Parathyroid adenoma (tissue), 2 donors: ENCODE data around the gene TENM4.

Experiments
- H2AFZ ChIP-seq: fragments of 300-600 bp; sonication (generic); one replicate; pipeline ENCODE4 v1.7.0; 2017; ENCODE audit warnings: antibody characterized with exemption, mild to moderate bottlenecking
- H3K27ac ChIP-seq: fragments of 300-600 bp; sonication (generic); one replicate; pipeline ENCODE4 v1.7.0; 2017
- H3K27me3 ChIP-seq: fragments of 300-600 bp; sonication (generic); one replicate; pipeline ENCODE4 v1.7.0; 2017; ENCODE audit warnings: low read length; ENCODE audit not compliant: control insufficient read depth, insufficient read depth
- H3K36me3 ChIP-seq: fragments of 300-600 bp; sonication (generic); one replicate; pipeline ENCODE4 v1.7.0; 2017; ENCODE audit warnings: low read length; ENCODE audit not compliant: control insufficient read depth, insufficient read depth
- H3K4me1 ChIP-seq: fragments of 300-600 bp; sonication (generic); one replicate; pipeline ENCODE4 v1.7.0; 2017; ENCODE audit warnings: control low read depth
- H3K4me2 ChIP-seq: fragments of 300-600 bp; sonication (generic); one replicate; pipeline ENCODE4 v1.7.0; 2017; ENCODE audit warnings: low read length
- H3K4me3 ChIP-seq: fragments of 300-600 bp; sonication (generic); one replicate; pipeline ENCODE4 v1.7.0; 2017; ENCODE audit warnings: low read depth, low read length
- H3K79me2 ChIP-seq: fragments of 300-600 bp; sonication (generic); one replicate; pipeline ENCODE4 v1.7.0; 2017; ENCODE audit warnings: control low read depth
- H3K9ac ChIP-seq: fragments of 300-600 bp; sonication (generic); one replicate; pipeline ENCODE4 v1.7.0; 2017; ENCODE audit warnings: mild to moderate bottlenecking
- H3K9me3 ChIP-seq: fragments of 300-600 bp; sonication (generic); one replicate; pipeline ENCODE4 v1.7.0; 2017; ENCODE audit warnings: low read length; ENCODE audit not compliant: control insufficient read depth
- CTCF ChIP-seq: fragments of 300-600 bp; sonication (generic); IDR thresholded peaks from one replicate; pipeline ENCODE4 v1.7.0; 2017; ENCODE audit warnings: antibody characterized with exemption, mild to moderate bottlenecking
- donor health status: primary hyperparathyroidism.

TENM4 gene

GRCh38 chr11:79157738-79158137 lies 283.1 kb downstream of the TENM4 start:
- Histone ChIP-seq H3K79me2 (no peaks in the 10 kb centered on the region), H3K9me3 (no peaks in the 10 kb centered on the region), H3K36me3 (no peaks in the 10 kb centered on the region), H2AFZ (no peak overlapping the region), H3K9ac (no peak overlapping the region), H3K27me3 (no peaks in the 10 kb centered on the region), H3K4me2 (no peak overlapping the region), H3K4me3 (no peak overlapping the region), H3K4me1 (no peaks in the 10 kb centered on the region), H3K27ac (no peak overlapping the region)
- TF ChIP-seq CTCF: no peak

- Histone ChIP-seq H3K79me2 (no peaks in the 10 kb centered on the region), H3K9me3 (no peaks in the 10 kb centered on the region), H3K4me3 (no peak overlapping the region), H3K9ac (no peak overlapping the region), H3K4me2 (no peak overlapping the region), H3K27me3 (no peaks in the 10 kb centered on the region), H3K36me3 (no peaks in the 10 kb centered on the region), H3K4me1 (no peaks in the 10 kb centered on the region), H3K27ac (no peak overlapping the region), H2AFZ (no peak overlapping the region)
- no peak for TF ChIP-seq CTCF
These were observed 284.8 kb downstream of the TENM4 start for GRCh38 chr11:79156031-79156430.

GRCh38 chr11:79155237-79155636 lies 285.6 kb downstream of the TENM4 start:
- H3K4me1 ChIP-seq: no peaks in the 10 kb centered on the region
- no peaks in the 10 kb centered on the region for H3K9me3 ChIP-seq
- no peak overlapping the region for H2AFZ ChIP-seq
- H3K27ac ChIP-seq: no peak overlapping the region
- H3K4me2 ChIP-seq: no peak overlapping the region
- H3K27me3 ChIP-seq: no peaks in the 10 kb centered on the region
- no peaks in the 10 kb centered on the region for H3K79me2 ChIP-seq
- H3K9ac ChIP-seq: no peak overlapping the region
- no peaks in the 10 kb centered on the region for H3K36me3 ChIP-seq
- TF ChIP-seq CTCF: no peak
- H3K4me3 ChIP-seq: no peak overlapping the region

- Histone ChIP-seq H3K9ac (no peak overlapping the region), H2AFZ (no peak overlapping the region), H3K4me1 (no peaks in the 10 kb centered on the region), H3K9me3 (no peaks in the 10 kb centered on the region), H3K4me2 (no peak overlapping the region), H3K27me3 (no peaks in the 10 kb centered on the region), H3K79me2 (no peaks in the 10 kb centered on the region), H3K4me3 (no peak overlapping the region), H3K27ac (no peak overlapping the region), H3K36me3 (no peaks in the 10 kb centered on the region)
- TF ChIP-seq CTCF: no peak
These were observed 288.3 kb downstream of the TENM4 start for GRCh38 chr11:79152511-79152910.

- Histone ChIP-seq H3K27ac (no peak overlapping the region), H2AFZ (no peak overlapping the region), H3K9ac (no peak overlapping the region), H3K79me2 (no peaks in the 10 kb centered on the region), H3K4me3 (no peak overlapping the region), H3K36me3 (no peaks in the 10 kb centered on the region), H3K27me3 (no peaks in the 10 kb centered on the region), H3K9me3 (no peaks in the 10 kb centered on the region), H3K4me1 (no peaks in the 10 kb centered on the region), H3K4me2 (no peak overlapping the region)
- TF ChIP-seq CTCF: no peak
These were observed 289.4 kb downstream of the TENM4 start for GRCh38 chr11:79151396-79151795.
